HTERT RPE-1 (cell line): ENCODE measurements around the gene CHN2.
"Not testable (repeated sequence)": the region's sequence is repeated elsewhere in the genome, so short reads cannot be mapped to it uniquely, and the experiment has no call there.

Experiments used
- in situ Hi-C: fragments of 300-500 bp; cut with MboI; formaldehyde crosslinking; loops from 4 replicates; pipeline ENCODE4 v1.14.3; 2020; ENCODE audit warnings: low sequenced_read_pairs

The CHN2 gene

DNA sequence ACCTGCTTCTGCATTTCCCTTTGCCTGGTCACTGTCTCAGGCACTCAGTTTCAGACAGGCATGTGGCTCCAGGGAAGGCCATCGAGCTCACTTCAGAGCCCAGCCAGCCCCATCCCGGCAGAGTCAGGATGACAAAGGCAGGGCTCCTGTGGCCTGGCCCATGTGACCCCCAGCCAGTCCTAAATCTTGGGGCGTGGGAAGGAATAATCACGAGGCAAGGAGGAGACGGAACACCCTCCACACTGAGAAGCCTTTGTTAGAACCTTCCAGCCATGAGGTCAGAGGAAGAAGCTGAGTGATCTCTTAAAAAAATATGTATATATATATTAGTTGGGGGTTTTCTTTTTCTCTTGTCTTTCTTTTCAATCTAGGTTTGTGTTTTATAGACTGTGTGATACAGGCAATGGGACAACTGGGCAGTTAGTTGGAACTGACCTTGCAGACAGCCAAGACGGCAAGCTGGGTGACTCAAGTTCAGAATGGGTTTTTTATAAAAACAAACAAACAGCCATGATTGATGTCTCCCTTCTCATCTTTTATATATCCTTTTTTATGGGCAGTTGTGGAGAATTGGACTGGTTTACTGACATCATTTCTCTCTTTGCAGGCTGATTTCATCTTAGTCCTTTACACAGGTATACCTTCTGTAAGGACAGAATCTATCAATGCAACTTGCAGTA, 60.8 kb downstream of the CHN2 start:
- in situ Hi-C loops = no loop called here

DNA sequence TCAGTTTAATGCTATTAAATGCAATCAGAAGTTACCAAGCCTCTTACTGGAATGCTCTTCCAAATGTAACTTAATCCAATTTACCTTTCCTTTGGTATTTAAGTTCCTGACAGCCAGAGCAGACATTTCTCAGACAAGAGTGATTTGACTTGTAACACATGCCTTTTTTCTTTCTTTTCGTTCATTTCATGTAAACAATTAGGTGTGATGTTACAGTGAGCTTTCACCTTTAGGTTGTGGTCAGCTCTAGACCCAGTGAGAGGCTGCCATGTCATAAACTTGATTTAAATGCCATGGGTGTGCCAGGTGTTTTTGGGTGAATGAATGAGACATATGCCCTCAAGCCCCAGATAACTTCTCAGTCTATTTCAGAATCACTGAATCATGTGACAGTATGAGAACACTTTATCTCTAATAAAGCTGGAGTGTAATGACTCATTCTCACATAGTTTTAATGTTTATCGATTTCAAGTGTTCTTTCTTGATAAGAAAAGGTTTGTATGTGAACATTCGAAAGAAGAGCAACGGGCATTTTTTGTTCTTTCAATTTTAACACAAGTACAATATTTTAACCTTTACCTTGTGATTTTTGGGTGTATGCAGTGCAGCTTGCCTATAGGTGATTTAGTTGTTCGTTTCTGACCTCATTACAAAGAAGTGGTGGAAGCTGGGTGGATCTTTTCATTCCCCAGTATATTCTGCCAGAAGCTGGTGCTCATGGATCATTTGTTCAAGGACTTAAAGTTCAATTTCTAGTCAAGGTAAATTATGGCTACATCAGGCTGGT, 61.5 kb downstream of the CHN2 start:
- in situ Hi-C loops = no loop called here

- in situ Hi-C loops = no loop called here
Observed at GRCh38 chr7:29256693-29257002, 62.1 kb downstream of the CHN2 start.

GRCh38 chr7:29258951-29259350, 64.4 kb downstream of the CHN2 start:
- in situ Hi-C loops = no loop called here

DNA sequence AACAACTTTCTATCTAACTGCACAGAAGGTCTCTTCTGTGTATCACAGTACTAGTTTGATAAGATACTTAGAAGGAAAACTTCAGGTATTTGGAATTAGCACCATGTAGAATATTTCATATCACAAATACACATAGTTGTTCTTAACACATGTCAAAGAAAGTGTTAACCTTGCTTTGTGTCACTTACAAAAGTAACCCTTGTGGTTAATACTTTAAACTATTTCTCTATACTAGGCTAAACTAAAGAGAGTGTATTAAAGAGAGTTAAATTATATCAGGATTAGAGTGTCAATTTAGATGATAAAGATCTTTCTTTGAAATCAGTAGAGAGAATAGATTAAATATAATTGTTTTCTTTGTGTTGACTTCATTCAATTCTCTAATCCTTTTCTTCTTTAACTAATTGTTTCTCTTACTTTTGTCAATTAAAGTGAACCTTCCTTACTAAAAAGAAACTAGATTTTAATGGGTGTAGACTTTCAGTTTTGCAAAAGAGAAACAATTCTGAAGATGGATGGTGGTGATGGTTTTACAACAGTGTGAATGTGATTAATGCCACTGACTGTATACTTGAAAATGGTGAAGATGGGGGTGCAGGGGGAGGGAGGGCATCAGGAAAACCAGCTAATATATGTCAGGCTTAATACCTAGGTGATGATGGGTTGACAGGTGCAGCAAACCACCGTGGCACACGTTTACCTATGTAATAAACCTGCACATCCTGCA, 67.8 kb downstream of the CHN2 start:
- in situ Hi-C loops = no loop called here

DNA sequence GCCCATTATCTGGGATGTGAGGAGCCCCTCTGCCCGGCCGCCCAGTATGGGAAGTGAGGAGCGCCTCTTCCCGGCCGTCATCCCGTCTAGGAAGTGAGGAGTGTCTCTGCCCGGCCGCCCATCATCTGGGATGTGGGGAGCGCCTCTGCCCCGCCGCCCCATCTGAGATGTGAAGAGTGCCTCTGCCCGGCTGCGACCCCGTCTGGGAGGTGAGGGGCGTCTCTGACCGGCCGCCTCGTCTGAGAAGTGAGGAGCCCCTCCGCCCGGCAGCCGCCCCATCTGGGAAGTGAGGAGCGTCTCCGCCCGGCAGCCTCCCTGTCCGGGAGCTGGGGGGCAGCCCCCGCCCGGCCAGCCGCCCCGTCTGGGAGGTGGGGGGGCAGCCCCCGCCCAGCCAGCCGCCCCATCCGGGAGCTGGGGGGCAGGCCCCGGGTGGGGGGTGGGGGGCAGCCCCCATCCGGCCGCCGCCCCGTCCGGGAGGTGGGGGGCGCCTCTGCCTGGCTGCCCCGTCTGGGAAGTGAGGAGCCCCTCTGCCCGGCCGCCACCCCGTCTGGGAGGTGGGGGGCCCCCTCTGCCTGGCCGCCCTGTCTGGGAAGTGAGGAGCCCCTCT, 69.1 kb downstream of the CHN2 start:
- in situ Hi-C loops = not testable (repeated sequence)

DNA sequence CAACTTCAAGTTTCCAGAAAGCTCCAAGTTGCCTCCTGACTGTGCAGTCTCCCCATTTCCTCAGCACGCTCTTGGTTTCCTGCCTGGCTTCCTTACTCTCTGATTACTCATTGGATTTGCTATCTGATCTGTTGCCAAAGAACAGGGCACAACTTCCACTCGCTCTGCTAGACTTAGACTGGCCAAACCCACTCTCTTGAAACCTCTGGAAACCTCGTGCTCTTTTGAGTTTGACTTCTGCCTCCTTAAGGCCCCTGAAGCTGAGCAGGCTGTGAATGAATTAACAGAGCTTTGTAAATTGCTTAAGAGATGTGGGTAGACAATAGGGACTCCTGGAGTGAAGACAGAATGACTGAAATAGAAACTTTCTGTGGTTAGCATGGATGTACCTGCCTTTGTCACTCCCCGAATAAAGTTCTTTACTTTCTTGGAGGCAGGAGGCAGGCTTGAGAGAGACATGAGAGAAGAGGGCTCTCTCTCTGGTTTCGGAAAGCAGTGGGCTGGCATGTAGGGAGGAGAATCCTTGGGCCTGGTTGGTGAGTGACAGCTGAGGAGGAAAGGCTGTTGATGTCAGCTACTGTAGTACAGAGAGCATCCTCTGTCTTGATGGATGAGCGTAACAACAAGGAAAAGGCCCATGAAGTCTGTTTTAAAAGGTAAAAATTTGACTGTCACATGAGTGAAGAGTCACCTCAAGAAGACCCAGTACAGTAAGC, 70.8 kb downstream of the CHN2 start:
- in situ Hi-C loops = no loop called here

DNA sequence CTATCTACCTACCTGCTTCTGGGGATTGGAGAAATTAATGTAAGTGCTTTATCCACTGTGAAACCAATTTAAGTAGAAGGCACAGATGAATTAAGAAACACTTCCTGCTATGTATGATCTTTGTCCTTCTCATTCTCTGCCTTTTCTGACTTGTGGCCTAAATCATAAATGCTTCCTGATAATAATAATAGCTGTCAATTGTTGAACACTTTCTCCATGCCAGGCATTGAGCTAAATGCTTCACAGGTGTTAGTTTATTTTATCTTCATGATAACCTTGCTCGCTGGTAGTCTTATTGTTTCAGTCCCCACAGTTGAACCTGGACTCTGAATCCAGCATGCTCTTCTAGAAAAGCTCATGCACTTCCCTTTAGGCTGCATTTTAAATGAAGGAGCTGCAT, 75.4 kb downstream of the CHN2 start:
- in situ Hi-C loops = no loop called here

DNA sequence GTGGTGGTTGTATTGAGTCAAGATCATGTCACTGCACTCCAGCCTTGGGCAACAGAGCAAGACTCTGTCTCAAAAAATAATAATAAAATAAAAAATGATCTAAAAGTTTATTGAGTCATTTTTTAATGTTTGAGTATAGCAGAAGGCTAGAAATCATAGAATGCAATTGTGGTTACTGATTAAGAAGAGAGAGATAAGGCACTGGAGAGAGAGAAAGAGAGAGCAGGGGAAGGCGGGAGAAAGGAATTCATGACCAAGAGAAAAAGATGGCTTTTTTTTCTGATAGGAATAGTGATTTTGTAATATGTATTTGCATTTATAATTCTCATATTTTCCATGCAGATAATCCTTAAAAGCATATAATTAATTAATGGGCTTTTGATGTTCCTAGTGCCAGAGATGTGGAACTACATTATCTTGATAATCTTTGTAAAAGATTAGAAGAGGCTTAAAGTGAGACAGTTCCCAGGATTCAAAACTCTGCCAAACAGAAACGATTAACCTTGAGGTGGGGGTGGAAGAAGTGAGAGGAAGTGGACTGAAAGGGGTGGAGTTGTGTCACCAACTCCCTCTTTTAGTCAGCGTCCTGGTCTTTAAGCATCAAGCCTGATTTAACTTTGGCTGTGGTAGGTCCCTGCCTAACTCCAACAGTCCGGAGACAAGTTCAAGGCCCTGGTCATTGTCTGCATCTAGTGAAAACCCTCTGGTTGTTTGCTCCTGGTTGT, 76.2 kb downstream of the CHN2 start:
- in situ Hi-C loops = no loop called here

GRCh38 chr7:29271319-29271658, 76.7 kb downstream of the CHN2 start:
- in situ Hi-C loops = no loop called here

DNA sequence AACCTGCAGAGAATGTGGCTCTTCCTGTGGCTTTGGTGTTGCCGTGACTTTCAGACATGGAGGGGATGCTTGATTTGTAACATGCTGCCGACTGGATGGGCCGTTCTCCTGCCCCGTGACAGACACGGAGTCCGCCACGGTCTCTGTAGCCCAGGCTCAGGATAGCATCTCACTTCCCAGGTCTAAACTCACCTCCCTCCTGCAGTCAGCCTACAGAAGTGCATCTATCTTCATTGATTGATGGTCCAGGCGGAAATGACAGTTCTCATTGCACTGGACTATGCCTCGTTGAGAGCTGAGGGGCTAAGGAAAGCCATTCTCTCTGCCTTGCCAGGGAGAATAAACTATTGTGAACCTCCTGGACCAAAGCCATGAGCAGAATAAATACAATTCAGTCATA, 77.5 kb downstream of the CHN2 start:
- in situ Hi-C loops = no loop called here

- in situ Hi-C loops = no loop called here
Observed at GRCh38 chr7:29274146-29275017, 79.8 kb downstream of the CHN2 start.

DNA sequence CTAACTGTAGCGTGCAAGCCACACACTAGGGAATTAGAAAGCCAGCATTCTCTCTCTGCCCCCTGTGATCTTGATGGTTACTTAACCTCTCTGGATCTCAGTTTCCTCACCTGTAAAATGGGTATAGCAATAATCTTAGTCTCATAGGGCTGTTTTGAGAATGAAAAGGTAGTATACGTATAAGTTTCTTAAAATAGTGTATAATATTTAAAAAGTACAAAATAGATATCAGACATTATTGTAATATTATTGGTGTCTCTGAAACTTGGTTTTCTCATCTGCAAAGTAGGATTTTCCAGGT, 80.4 kb downstream of the CHN2 start:
- in situ Hi-C loops = no loop called here

- in situ Hi-C loops = no loop called here
Observed at GRCh38 chr7:29275493-29275892, 80.9 kb downstream of the CHN2 start.

DNA sequence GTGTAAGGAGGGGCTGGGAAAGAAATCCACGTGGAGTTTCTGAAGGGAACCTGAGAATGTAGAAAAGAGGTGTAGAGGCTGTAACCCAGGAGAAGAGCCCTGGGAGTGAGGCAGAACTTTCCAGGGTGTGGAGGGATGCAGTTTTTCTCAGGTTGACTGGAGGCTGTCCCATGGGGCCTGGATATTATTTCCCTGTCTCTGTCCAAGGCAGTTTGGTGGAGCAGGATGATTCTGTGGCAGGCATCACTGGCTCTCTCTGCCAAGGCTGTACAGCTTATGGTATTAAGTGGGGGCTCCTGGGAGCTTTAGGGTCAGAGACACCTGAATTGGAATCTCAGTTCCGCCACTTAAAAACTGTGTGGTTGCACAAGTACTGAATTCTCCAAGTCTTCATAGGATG, 81.6 kb downstream of the CHN2 start:
- in situ Hi-C loops = no loop called here

DNA sequence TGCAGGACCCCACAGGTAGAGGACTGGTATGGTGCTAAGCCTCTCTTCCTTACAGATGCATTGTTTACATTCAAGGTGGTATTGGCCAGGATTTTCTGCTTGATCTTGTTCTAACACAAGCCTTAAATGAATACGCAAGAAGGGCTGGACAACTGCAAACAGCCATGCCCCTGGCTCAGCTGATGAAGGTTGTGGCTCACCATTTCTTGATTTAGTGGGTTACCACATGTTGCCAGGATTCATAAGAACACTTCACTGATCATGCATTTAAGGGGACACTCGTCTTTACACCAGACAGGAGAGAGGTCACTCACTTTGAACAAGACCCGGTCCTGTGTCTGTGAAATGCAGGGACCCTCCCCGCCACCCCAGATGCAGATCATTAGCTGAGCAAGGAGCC, 82.2 kb downstream of the CHN2 start:
- in situ Hi-C loops = no loop called here

GRCh38 chr7:29277436-29278215, 83.1 kb downstream of the CHN2 start:
- in situ Hi-C loops = no loop called here

- in situ Hi-C loops = no loop called here
Observed at GRCh38 chr7:29278337-29279069, 83.9 kb downstream of the CHN2 start.
